ENCODE measurements around the gene BEAN1.

BEAN1 gene

DNA sequence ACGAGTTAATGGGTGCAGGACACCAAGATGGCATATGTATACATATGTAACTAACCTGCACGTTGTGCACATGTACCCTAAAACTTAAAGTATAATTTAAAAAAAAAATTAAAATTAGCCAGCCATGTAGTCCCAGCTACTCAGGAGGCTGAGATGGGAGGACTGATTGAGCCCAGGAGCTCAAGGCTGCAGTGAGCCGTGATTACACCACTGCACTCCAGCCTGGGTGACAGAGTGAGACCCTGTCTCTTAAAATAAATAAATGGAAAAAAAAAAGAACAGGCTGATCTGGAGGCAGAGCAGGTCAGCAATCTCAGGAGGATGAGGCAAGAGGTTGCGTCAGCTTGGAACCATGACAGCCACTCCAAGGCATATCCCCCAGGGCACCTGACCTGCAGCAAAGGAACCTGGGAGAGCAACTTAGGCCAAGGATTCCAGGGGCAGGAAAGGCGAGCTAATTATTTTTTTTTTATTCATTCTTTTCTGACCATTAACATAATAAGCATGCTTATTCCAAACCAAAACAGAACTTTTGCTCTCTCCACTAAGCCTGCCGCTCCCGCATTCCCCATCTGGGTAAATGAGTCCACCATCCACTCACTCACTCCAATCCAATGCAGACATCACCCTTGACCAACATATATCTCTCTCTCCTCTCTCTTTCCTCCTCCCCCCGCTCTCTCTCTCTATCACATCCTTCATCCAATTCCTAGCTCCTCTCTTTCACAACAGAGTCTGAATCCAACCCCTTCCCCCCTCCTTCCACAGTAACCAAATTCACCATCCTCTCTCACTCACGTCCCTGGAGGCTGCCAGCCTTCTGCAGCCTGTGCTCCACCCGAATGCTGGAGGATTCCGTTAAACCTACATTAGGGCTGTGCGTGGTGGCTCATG lies 75.2 kb downstream of the BEAN1 start:
- TF ChIP-seq, protein P1, sequence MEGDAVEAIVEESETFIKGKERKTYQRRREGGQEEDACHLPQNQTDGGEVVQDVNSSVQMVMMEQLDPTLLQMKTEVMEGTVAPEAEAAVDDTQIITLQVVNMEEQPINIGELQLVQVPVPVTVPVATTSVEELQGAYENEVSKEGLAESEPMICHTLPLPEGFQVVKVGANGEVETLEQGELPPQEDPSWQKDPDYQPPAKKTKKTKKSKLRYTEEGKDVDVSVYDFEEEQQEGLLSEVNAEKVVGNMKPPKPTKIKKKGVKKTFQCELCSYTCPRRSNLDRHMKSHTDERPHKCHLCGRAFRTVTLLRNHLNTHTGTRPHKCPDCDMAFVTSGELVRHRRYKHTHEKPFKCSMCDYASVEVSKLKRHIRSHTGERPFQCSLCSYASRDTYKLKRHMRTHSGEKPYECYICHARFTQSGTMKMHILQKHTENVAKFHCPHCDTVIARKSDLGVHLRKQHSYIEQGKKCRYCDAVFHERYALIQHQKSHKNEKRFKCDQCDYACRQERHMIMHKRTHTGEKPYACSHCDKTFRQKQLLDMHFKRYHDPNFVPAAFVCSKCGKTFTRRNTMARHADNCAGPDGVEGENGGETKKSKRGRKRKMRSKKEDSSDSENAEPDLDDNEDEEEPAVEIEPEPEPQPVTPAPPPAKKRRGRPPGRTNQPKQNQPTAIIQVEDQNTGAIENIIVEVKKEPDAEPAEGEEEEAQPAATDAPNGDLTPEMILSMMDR (IDR thresholded peaks at IDR 0.05; ENCODE audit: low read depth, low read length), result no peak
- no peak for DNase-seq (ENCODE audit: extremely low read depth, low read depth)

DNA sequence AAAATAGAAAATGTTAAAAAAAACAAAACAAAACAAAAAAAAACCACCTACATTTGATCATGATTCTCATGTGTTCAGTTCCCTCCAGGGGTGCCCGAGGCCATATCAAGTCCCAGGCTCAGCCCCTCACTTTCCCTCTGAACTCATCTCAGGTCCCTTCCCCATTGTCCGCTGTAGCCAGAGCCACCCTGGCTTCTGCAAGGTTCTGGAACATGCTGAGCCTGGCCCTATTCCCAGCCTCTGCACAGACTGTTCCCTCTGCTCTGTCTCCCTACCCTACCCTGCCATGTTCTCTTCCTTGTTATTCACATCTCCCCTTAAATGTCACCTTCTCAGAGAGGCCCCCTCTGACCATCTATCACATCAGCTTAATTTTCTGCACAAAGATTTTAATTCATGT lies 75.9 kb downstream of the BEAN1 start:
- DNase-seq (ENCODE audit: extremely low read depth, low read depth), result no peak
- TF ChIP-seq, protein P1 (IDR thresholded peaks at IDR 0.05; ENCODE audit: low read depth, low read length), result no peak

DNA sequence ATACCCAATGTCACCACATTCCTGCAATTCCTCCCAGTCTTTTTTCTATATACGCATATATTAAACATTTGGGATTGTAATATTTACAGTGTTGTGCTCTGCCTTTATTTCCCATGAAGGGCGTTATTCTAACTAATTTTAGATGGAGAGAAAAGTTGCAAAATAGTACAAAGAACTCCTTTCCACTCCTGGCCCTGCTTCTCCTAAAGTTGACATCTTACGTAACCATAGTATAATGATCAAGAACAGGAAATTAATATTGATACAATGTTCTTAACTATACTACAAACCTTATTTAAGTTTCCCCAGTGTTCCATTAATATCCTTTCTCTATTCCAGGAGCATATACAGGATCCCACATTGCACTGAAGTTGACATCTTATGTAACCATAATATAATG lies 76.5 kb downstream of the BEAN1 start:
- DNase-seq (ENCODE audit: extremely low read depth, low read depth), result no peak
- TF ChIP-seq, protein P1 (IDR thresholded peaks at IDR 0.05; ENCODE audit: low read depth, low read length), result no peak

DNA sequence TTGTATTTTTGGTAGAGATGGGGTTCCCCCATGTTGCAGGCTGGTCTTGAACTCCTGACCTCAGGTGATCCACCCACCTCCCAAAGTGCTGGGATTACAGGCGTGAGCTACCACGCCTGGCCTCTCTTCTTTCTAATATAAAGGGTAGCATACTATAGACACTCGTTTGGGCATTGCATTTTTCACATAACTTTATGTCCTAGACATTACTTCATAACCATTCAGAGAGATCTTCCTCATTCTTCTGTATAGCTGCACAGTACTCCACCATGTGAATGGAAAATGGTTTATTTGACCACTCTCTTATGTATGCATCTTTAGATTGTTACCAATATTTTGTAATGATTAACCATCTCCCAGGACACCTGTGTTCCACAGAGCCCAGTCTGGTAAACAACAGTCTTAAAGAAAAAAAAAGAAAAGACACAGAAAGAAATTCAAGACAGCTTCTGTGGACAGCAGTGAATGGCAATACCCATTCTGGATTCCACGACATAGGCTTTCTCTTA lies 80.7 kb downstream of the BEAN1 start:
- no peak for DNase-seq (ENCODE audit: extremely low read depth, low read depth)

DNA sequence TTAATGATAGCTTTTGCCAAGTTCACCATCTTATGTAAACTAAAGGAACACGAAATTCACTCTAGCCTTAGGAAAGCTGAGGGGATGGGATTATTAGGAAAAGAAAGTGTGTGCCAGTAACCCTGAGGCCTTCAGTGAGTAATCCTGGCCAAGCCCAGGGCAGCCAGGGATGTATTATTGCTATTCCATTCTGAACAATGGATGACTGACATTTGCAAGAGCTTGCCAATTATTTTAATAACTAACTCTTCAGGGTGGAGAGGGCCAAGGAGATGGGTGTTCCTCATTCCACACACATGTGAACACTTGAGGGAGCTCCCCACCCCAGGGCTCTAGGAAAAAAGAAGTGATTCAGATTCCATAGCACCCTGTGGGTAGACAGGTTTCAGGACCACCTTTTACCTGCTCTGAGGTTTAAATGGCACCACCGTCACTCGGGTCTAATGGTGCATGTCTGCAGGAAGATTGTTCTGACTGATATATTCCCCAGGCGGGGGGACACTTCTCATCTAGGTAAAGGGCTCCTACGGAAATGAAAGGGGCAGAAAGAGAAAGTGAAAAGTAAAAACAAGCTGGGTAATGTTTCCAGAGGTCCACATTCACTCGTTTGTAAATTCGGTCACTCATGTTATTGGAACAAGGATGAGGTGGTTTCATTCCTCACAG lies 81.3 kb downstream of the BEAN1 start:
- no peak for DNase-seq (ENCODE audit: extremely low read depth, low read depth)
- TF ChIP-seq, protein P1 (IDR thresholded peaks at IDR 0.05; ENCODE audit: low read depth, low read length), result no peak

More for the DNA sequence above, 80.7 kb downstream of the BEAN1 start:
- TF ChIP-seq, protein P1 (IDR thresholded peaks at IDR 0.05; ENCODE audit: low read depth, low read length), result no peak

DNA sequence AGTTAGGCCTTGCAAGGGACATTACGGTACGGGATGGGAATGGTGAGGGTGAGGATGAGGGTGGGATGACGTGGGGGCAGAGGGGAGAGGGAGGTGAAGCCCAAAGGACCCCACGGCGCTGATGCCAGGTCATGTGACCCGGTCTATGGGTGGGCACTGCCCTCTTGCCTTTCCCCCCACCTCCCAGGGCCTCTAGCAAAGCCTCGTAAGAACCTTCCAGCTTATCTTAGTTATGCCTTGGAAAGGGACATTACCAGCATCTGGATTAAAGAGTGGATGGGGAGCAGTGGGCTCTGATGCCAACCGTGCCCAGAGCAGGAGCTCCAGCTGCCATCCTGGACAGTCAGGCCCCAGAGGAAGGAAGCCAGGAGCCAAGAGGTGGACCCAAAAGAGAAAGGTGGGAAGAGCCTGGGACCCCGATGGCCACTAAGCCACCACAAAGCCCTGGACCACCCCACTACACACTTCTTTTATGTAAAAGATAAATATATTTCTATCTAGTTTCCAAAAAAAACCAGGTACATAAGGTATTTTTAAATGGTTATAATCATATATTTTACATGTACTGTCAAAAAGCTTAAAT lies 81.9 kb downstream of the BEAN1 start:
- DNase-seq (ENCODE audit: extremely low read depth, low read depth), result no peak
- TF ChIP-seq, protein P1 (IDR thresholded peaks at IDR 0.05; ENCODE audit: low read depth, low read length), result no peak
